Natural killer cell (primary cell): ENCODE data around the gene TEX48. TPM values are rescaled to one million over a fixed set of nuclear protein-coding genes. Genes with fewer than 3 reads are reported as not detected.

Source experiments
- ATAC-seq, 3 donors: fragments of 150-1000 bp in 2 of 3; fragments of 200-7000 bp in 1 of 3; cut with Tn5 transposase; 1 replicate in 1 of 3; 2 replicates in 2 of 3; pipeline ENCODE4 v1.10.0; 2021; ENCODE audit warnings: mild to moderate bottlenecking in 2 of 3, moderate library complexity in 2 of 3
- DNase-seq, 2 donors: peaks; one replicate each; pipeline versions ENCODE4 v3.0.0 to v3.0.0-alpha.2; 2013 to 2021; ENCODE audit warnings: mixed read lengths in 1 of 2
- H3K27ac ChIP-seq: one replicate; pipeline ENCODE4 v1.5.1; 2013; ENCODE audit warnings: mild to moderate bottlenecking, low read length
- H3K27me3 ChIP-seq: one replicate; pipeline ENCODE4 v1.6.1; 2013; ENCODE audit warnings: low read length; ENCODE audit not compliant: control insufficient read depth, insufficient read depth
- H3K36me3 ChIP-seq: one replicate; pipeline ENCODE4 v1.6.1; 2013; ENCODE audit warnings: low read length; ENCODE audit not compliant: control insufficient read depth, insufficient read depth
- H3K4me1 ChIP-seq: one replicate; pipeline ENCODE4 v1.6.1; 2013; ENCODE audit warnings: low read length; ENCODE audit not compliant: control insufficient read depth, insufficient read depth
- H3K4me3 ChIP-seq: one replicate; pipeline ENCODE4 v1.5.1; 2013; ENCODE audit warnings: low read length
- H3K9me3 ChIP-seq: one replicate; pipeline ENCODE4 v1.6.1; 2013; ENCODE audit warnings: low read length; ENCODE audit not compliant: control insufficient read depth, insufficient read depth
- H3K27ac Mint-ChIP-seq, 2 donors: one replicate each; pipeline ENCODE4 v1.8.0; 2022; ENCODE audit warnings: mild to moderate bottlenecking in 2 of 2, mixed read lengths in 2 of 2, moderate library complexity in 1 of 2
- H3K27me3 Mint-ChIP-seq, 2 donors: one replicate each; pipeline ENCODE4 v1.8.0; 2022; ENCODE audit warnings: low read depth in 2 of 2, mixed read lengths in 2 of 2
- H3K36me3 Mint-ChIP-seq: one replicate; pipeline ENCODE4 v1.8.0; 2022; ENCODE audit warnings: mixed read lengths
- H3K4me1 Mint-ChIP-seq, 2 donors: one replicate each; pipeline ENCODE4 v1.8.0; 2022; ENCODE audit warnings: mixed read lengths in 2 of 2
- H3K4me3 Mint-ChIP-seq: one replicate; pipeline ENCODE4 v1.8.0; 2022; ENCODE audit warnings: mild to moderate bottlenecking, moderate library complexity, mixed read lengths
- H3K9me3 Mint-ChIP-seq, 2 donors: one replicate each; pipeline ENCODE4 v1.8.0; 2022; ENCODE audit warnings: mixed read lengths in 2 of 2
- WGBS: methylation state at CpG from one replicate; pipeline ENCODE4 v1.1.7; 2013; ENCODE audit warnings: missing lambda C conversion rate; ENCODE audit not compliant: insufficient coverage; 5-methylcytosine and 5-hydroxymethylcytosine counted together
- intact Hi-C: fragments of 100-400 bp; cut with micrococcal nuclease; formaldehyde crosslinking; loops from one replicate; pipeline ENCODE4 v1.14.2; 2022
- total RNA-seq, 4 donors: library from RNA; stranded (reverse); fragments of 120-200 nt in 1 of 4; gene quantifications; one replicate each; pipeline versions ENCODE4 v1.2.3 to v1.2.4, GENCODE V29; 2013 to 2022
- TF ChIP-seq, protein P1 (sequence below): fragments of 200-600 bp; IDR thresholded peaks from one replicate; pipeline ENCODE4 v1.8.0; 2022; ENCODE audit warnings: antibody characterized with exemption

Gene TEX48
- total RNA-seq, 3 donors from 2014 or later (not counting 1 experiment from before 2014, with no cell fraction given): not detected

GRCh38 chr9:114695948-114696347, 14.0 kb upstream of the TEX48 start:
- no peak overlapping the region for H3K27ac Mint-ChIP-seq
- WGBS: 93% methylated on average over 2 of the region's 2 CpGs
- Histone ChIP-seq H3K4me3 (no peak overlapping the region), H3K27me3 (no peaks in the 10 kb centered on the region), H3K27ac (no peak overlapping the region), H3K4me1 (peaks cover 13% of the 10 kb centered on the region), H3K36me3 (no peaks in the 10 kb centered on the region), H3K9me3 (no peaks in the 10 kb centered on the region)
- TF ChIP-seq, protein P1, sequence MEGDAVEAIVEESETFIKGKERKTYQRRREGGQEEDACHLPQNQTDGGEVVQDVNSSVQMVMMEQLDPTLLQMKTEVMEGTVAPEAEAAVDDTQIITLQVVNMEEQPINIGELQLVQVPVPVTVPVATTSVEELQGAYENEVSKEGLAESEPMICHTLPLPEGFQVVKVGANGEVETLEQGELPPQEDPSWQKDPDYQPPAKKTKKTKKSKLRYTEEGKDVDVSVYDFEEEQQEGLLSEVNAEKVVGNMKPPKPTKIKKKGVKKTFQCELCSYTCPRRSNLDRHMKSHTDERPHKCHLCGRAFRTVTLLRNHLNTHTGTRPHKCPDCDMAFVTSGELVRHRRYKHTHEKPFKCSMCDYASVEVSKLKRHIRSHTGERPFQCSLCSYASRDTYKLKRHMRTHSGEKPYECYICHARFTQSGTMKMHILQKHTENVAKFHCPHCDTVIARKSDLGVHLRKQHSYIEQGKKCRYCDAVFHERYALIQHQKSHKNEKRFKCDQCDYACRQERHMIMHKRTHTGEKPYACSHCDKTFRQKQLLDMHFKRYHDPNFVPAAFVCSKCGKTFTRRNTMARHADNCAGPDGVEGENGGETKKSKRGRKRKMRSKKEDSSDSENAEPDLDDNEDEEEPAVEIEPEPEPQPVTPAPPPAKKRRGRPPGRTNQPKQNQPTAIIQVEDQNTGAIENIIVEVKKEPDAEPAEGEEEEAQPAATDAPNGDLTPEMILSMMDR: no peak
- H3K4me1 Mint-ChIP-seq: peaks cover 0 to 11% of the 10 kb centered on the region in 2 donors
- peaks cover 3 to 12% of the 10 kb centered on the region in 2 donors for H3K27me3 Mint-ChIP-seq
- DNase-seq (no peak), ATAC-seq (no peak)
- H3K36me3 Mint-ChIP-seq: no peaks in the 10 kb centered on the region
- H3K4me3 Mint-ChIP-seq: no peak overlapping the region
- intact Hi-C loops: no loop called here
- H3K9me3 Mint-ChIP-seq: no peaks in the 10 kb centered on the region

GRCh38 chr9:114694719-114695269, 12.8 kb upstream of the TEX48 start:
- intact Hi-C loops: no loop called here
- Mint-ChIP-seq H3K9me3 (no peaks in the 10 kb centered on the region), H3K27me3 (peaks cover 5 to 15% of the 10 kb centered on the region in 2 donors), H3K36me3 (no peaks in the 10 kb centered on the region), H3K4me1 (peaks cover 0 to 11% of the 10 kb centered on the region in 2 donors), H3K27ac (no peak overlapping the region), H3K4me3 (no peak overlapping the region)
- no peaks in the 10 kb centered on the region for H3K9me3 ChIP-seq
- TF ChIP-seq, protein P1: no peak
- no peak overlapping the region for H3K4me3 ChIP-seq
- H3K27ac ChIP-seq: no peak overlapping the region
- WGBS: 86% methylated on average over 6 of the region's 6 CpGs
- ATAC-seq (no peak), DNase-seq (no peak)
- H3K27me3 ChIP-seq: no peaks in the 10 kb centered on the region
- H3K4me1 ChIP-seq: peaks cover 13% of the 10 kb centered on the region
- H3K36me3 ChIP-seq: no peaks in the 10 kb centered on the region

- peaks cover 13% of the 10 kb centered on the region for H3K4me1 ChIP-seq
- no peak overlapping the region for H3K27ac Mint-ChIP-seq
- no peaks in the 10 kb centered on the region for H3K9me3 ChIP-seq
- H3K4me3 Mint-ChIP-seq: no peak overlapping the region
- no peak for ATAC-seq
- no peaks in the 10 kb centered on the region for H3K36me3 Mint-ChIP-seq
- peaks cover 0 to 11% of the 10 kb centered on the region in 2 donors for H3K4me1 Mint-ChIP-seq
- H3K4me3 ChIP-seq: no peak overlapping the region
- no peaks in the 10 kb centered on the region for H3K27me3 ChIP-seq
- WGBS: 81% methylated on average over 2 of the region's 2 CpGs
- no peaks in the 10 kb centered on the region for H3K9me3 Mint-ChIP-seq
- DNase-seq: no peak
- H3K27ac ChIP-seq: no peak overlapping the region
- peaks cover 5 to 15% of the 10 kb centered on the region in 2 donors for H3K27me3 Mint-ChIP-seq
- intact Hi-C loops: no loop called here
- H3K36me3 ChIP-seq: no peaks in the 10 kb centered on the region
- TF ChIP-seq, protein P1: no peak
These were observed 12.2 kb upstream of the TEX48 start for GRCh38 chr9:114694146-114694545.
